ENCODE measurements around the gene HSD11B1.

Gene HSD11B1

GRCh38 chr1:209755926-209756614, 51.4 kb downstream of the HSD11B1 start, which contains the start of gene TRAF3IP3:
Gene TRAF3IP3 (plus strand): TSS chr1:209756053. CDS start chr1:209760040, 3,987 bp downstream.
- no peak within 1 kb of the TSS for H3K4me3 ChIP-seq (ENCODE audit: low read depth, low read length)
- no peak for TF ChIP-seq CTCF (IDR thresholded peaks at IDR 0.05; ENCODE audit: low read depth, low read length, missing control alignments)
- DNase-seq (ENCODE audit: low read depth) = no peak
- in situ Hi-C loops (cut with HindIII; ENCODE audit: low sequenced_read_pairs) = no loop called here

GRCh38 chr1:209756615-209757445, 52.2 kb downstream of the HSD11B1 start:
- no peak for TF ChIP-seq CTCF (IDR thresholded peaks at IDR 0.05; ENCODE audit: low read depth, low read length, missing control alignments)
- no peak for DNase-seq (ENCODE audit: low read depth)
- no peak overlapping the region for H3K4me3 ChIP-seq (ENCODE audit: low read depth, low read length)
- in situ Hi-C loops (cut with HindIII; ENCODE audit: low sequenced_read_pairs) = no loop called here

GRCh38 chr1:209758400-209758799, 53.8 kb downstream of the HSD11B1 start:
- DNase-seq (ENCODE audit: low read depth) = no peak
- H3K4me3 ChIP-seq (ENCODE audit: low read depth, low read length) = no peak overlapping the region
- in situ Hi-C loops (cut with HindIII; ENCODE audit: low sequenced_read_pairs) = no loop called here
- no peak for TF ChIP-seq CTCF (IDR thresholded peaks at IDR 0.05; ENCODE audit: low read depth, low read length, missing control alignments)

GRCh38 chr1:209759829-209760359, 55.2 kb downstream of the HSD11B1 start:
- no peak for TF ChIP-seq CTCF (IDR thresholded peaks at IDR 0.05; ENCODE audit: low read depth, low read length, missing control alignments)
- H3K4me3 ChIP-seq (ENCODE audit: low read depth, low read length) = no peak overlapping the region
- in situ Hi-C loops (cut with HindIII; ENCODE audit: low sequenced_read_pairs) = no loop called here
- no peak for DNase-seq (ENCODE audit: low read depth)

- TF ChIP-seq CTCF (IDR thresholded peaks at IDR 0.05; ENCODE audit: low read depth, low read length, missing control alignments) = no peak
- DNase-seq (ENCODE audit: low read depth) = no peak
- in situ Hi-C loops (cut with HindIII; ENCODE audit: low sequenced_read_pairs) = no loop called here
- no peak overlapping the region for H3K4me3 ChIP-seq (ENCODE audit: low read depth, low read length)
These were observed 56.5 kb downstream of the HSD11B1 start for GRCh38 chr1:209761011-209761635.

- TF ChIP-seq CTCF (IDR thresholded peaks at IDR 0.05; ENCODE audit: low read depth, low read length, missing control alignments) = no peak
- H3K4me3 ChIP-seq (ENCODE audit: low read depth, low read length) = no peak overlapping the region
- DNase-seq (ENCODE audit: low read depth) = no peak
- in situ Hi-C loops (cut with HindIII; ENCODE audit: low sequenced_read_pairs) = no loop called here
These were observed 61.4 kb downstream of the HSD11B1 start for GRCh38 chr1:209766051-209766450.

Data from astrocyte of the cerebellum (primary cell).